H9 (cell line): Measurements from ENCODE around the gene SMIM1. TPM values are rescaled to one million over a fixed set of nuclear protein-coding genes. Genes with fewer than 3 reads are reported as not detected.
A peak's percentile ranks its signal among the peaks of the same experiment; 100 is the strongest.

Source experiments
- DNase-seq: peaks from one replicate; pipeline ENCODE4 v3.0.0-alpha.2; 2017
- H2AFZ ChIP-seq: one replicate; pipeline ENCODE4 v1.6.1; 2013; ENCODE audit warnings: mild to moderate bottlenecking, low read length, control low read depth, moderate library complexity
- H2AK5ac ChIP-seq: 2 replicates; pipeline ENCODE4 v1.6.1; 2013; ENCODE audit warnings: low read length, control low read depth, mixed read lengths; ENCODE audit not compliant: insufficient read length
- H2BK120ac ChIP-seq: one replicate; pipeline ENCODE4 v1.6.1; 2013; ENCODE audit warnings: low read depth, mild to moderate bottlenecking, low read length, control low read depth, inconsistent platforms; ENCODE audit not compliant: poor library complexity, severe bottlenecking
- H2BK12ac ChIP-seq: 2 replicates; pipeline ENCODE4 v1.6.1; 2013; ENCODE audit warnings: low read length, control low read depth, mixed read lengths, low read depth; ENCODE audit not compliant: insufficient read length
- H2BK15ac ChIP-seq: 2 replicates; pipeline ENCODE4 v1.6.1; 2013; ENCODE audit warnings: low read depth, low read length, control low read depth
- H2BK20ac ChIP-seq: one replicate; pipeline ENCODE4 v1.6.1; 2013; ENCODE audit warnings: low read depth, mild to moderate bottlenecking, low read length, control low read depth, inconsistent platforms; ENCODE audit not compliant: poor library complexity, severe bottlenecking
- H2BK5ac ChIP-seq: 2 replicates; pipeline ENCODE4 v1.6.1; 2013; ENCODE audit warnings: low read length, control low read depth, mixed read lengths; ENCODE audit not compliant: insufficient read length
- H3K14ac ChIP-seq: 2 replicates; pipeline ENCODE4 v1.6.1; 2013; ENCODE audit warnings: low read length, control low read depth; ENCODE audit not compliant: insufficient read depth
- H3K18ac ChIP-seq: 2 replicates; pipeline ENCODE4 v1.6.1; 2013; ENCODE audit warnings: low read depth, mild to moderate bottlenecking, mixed read lengths, low read length, control low read depth; ENCODE audit not compliant: insufficient read length
- H3K23ac ChIP-seq: 2 replicates; pipeline ENCODE4 v1.6.1; 2013; ENCODE audit warnings: low read length, control low read depth, mixed read lengths, low read depth; ENCODE audit not compliant: insufficient read length
- H3K23me2 ChIP-seq: 2 replicates; pipeline ENCODE4 v1.6.1; 2013; ENCODE audit warnings: low read depth, mild to moderate bottlenecking, mixed read lengths, low read length, control low read depth; ENCODE audit not compliant: insufficient read length, poor library complexity, severe bottlenecking
- H3K27ac ChIP-seq: 2 replicates; pipeline ENCODE4 v1.5.1; 2013; ENCODE audit warnings: low read length, control low read depth, mixed read lengths, low read depth; ENCODE audit not compliant: insufficient read length
- H3K27me3 ChIP-seq: 2 replicates; pipeline ENCODE4 v1.6.1; 2013; ENCODE audit warnings: low read length, control low read depth, inconsistent platforms; ENCODE audit not compliant: insufficient read depth
- H3K4ac ChIP-seq: 2 replicates; pipeline ENCODE4 v1.6.1; 2013; ENCODE audit warnings: low read depth, mild to moderate bottlenecking, control low read depth, inconsistent platforms, low read length, moderate library complexity
- H3K4me1 ChIP-seq: 2 replicates; pipeline ENCODE4 v1.6.1; 2013; ENCODE audit warnings: low read length, control low read depth, inconsistent platforms; ENCODE audit not compliant: insufficient read depth
- H3K4me2 ChIP-seq: 2 replicates; pipeline ENCODE4 v1.6.1; 2013; ENCODE audit warnings: low read length, control low read depth, mixed read lengths; ENCODE audit not compliant: insufficient read length, insufficient read depth
- H3K56ac ChIP-seq: 2 replicates; pipeline ENCODE4 v1.6.1; 2013; ENCODE audit warnings: low read depth, mild to moderate bottlenecking, mixed read lengths, low read length, control low read depth; ENCODE audit not compliant: insufficient read length
- H3K79me1 ChIP-seq: 2 replicates; pipeline ENCODE4 v1.6.1; 2013; ENCODE audit warnings: low read depth, mild to moderate bottlenecking, moderate library complexity, low read length, control low read depth, inconsistent platforms; ENCODE audit not compliant: insufficient read depth, poor library complexity, severe bottlenecking
- H3K79me2 ChIP-seq: 2 replicates; pipeline ENCODE4 v1.6.1; 2013; ENCODE audit warnings: low read length, control low read depth, inconsistent platforms; ENCODE audit not compliant: insufficient read depth
- H3K9ac ChIP-seq: 2 replicates; pipeline ENCODE4 v1.6.1; 2013; ENCODE audit warnings: low read length, control low read depth, mixed read lengths; ENCODE audit not compliant: insufficient read length; ENCODE audit errors: extremely low read depth
- H3K9me3 ChIP-seq: one replicate; pipeline ENCODE4 v1.6.1; 2013; ENCODE audit warnings: low read depth, low read length, inconsistent platforms; ENCODE audit not compliant: control insufficient read depth
- H3T11ph ChIP-seq: one replicate; pipeline ENCODE4 v1.6.1; 2013; ENCODE audit warnings: mild to moderate bottlenecking, low read length, control low read depth, inconsistent platforms
- H4K20me1 ChIP-seq: one replicate; pipeline ENCODE4 v1.6.1; 2013; ENCODE audit not compliant: control insufficient read depth, insufficient read length, insufficient read depth
- H4K5ac ChIP-seq: 2 replicates; pipeline ENCODE4 v1.6.1; 2013; ENCODE audit warnings: low read depth, mild to moderate bottlenecking, mixed read lengths, low read length, control low read depth; ENCODE audit not compliant: insufficient read length
- H4K8ac ChIP-seq: replicated peaks from 2 replicates; pipeline ENCODE4 v1.6.1; 2013; ENCODE audit warnings: low read length, control low read depth, mixed read lengths, low read depth; ENCODE audit not compliant: insufficient read length
- H4K91ac ChIP-seq: 2 replicates; pipeline ENCODE4 v1.6.1; 2013; ENCODE audit warnings: low read depth, mild to moderate bottlenecking, moderate library complexity, mixed read lengths, low read length, control low read depth; ENCODE audit not compliant: insufficient read length
- H3K27ac Mint-ChIP-seq, 3 experiments: 2 replicates in 2 of 3; 3 replicates in 1 of 3; pipeline ENCODE4 v1.8.0; 2020 to 2021; ENCODE audit warnings: mixed read lengths in 3 of 3, mild to moderate bottlenecking in 1 of 3, moderate library complexity in 1 of 3
- H3K27me3 Mint-ChIP-seq: 2 replicates; pipeline ENCODE4 v1.8.0; 2021; ENCODE audit warnings: low read depth, mild to moderate bottlenecking, moderate library complexity, mixed read lengths
- H3K36me3 Mint-ChIP-seq, 3 experiments: 2 replicates in 2 of 3; 3 replicates in 1 of 3; pipeline ENCODE4 v1.8.0; 2020 to 2021; ENCODE audit warnings: low read depth in 3 of 3, mixed read lengths in 3 of 3; ENCODE audit not compliant: insufficient read depth in 1 of 3
- H3K4me1 Mint-ChIP-seq, 2 experiments: 2 replicates each; pipeline ENCODE4 v1.8.0; 2020; ENCODE audit warnings: mixed read lengths in 2 of 2
- H3K4me3 Mint-ChIP-seq, 2 experiments: 2 replicates in 1 of 2; 3 replicates in 1 of 2; pipeline ENCODE4 v1.8.0; 2020 to 2021; ENCODE audit warnings: mild to moderate bottlenecking in 2 of 2, mixed read lengths in 2 of 2, moderate library complexity in 1 of 2
- H3K9me3 Mint-ChIP-seq, 2 experiments: 2 replicates in 1 of 2; 3 replicates in 1 of 2; pipeline ENCODE4 v1.8.0; 2020; ENCODE audit warnings: mild to moderate bottlenecking in 2 of 2, mixed read lengths in 2 of 2, moderate library complexity in 1 of 2
- WGBS: extraction: QIAGEN DNeasy Blood & Tissue Kit; methylation state at CpG from one replicate; pipeline ENCODE4 v1.1.7; 2013; ENCODE audit warnings: missing lambda C conversion rate, low lambda C conversion rate, mixed read lengths; ENCODE audit not compliant: insufficient read length; ENCODE audit errors: extremely low coverage; 5-methylcytosine and 5-hydroxymethylcytosine counted together
- total RNA-seq: library from RNA; stranded (reverse); gene quantifications from 2 replicates; pipeline ENCODE4 v1.2.1, GENCODE V29; 2021
- TF ChIP-seq, protein P1 (sequence below): fragments of 200-600 bp; sonication (generic); conservative IDR thresholded peaks from 3 replicates; pipeline ENCODE4 v1.8.0; 2021; ENCODE audit warnings: antibody characterized with exemption, mild to moderate bottlenecking

The SMIM1 gene
- total RNA-seq, 1 experiment from 2014 or later: 5.3 TPM

DNA sequence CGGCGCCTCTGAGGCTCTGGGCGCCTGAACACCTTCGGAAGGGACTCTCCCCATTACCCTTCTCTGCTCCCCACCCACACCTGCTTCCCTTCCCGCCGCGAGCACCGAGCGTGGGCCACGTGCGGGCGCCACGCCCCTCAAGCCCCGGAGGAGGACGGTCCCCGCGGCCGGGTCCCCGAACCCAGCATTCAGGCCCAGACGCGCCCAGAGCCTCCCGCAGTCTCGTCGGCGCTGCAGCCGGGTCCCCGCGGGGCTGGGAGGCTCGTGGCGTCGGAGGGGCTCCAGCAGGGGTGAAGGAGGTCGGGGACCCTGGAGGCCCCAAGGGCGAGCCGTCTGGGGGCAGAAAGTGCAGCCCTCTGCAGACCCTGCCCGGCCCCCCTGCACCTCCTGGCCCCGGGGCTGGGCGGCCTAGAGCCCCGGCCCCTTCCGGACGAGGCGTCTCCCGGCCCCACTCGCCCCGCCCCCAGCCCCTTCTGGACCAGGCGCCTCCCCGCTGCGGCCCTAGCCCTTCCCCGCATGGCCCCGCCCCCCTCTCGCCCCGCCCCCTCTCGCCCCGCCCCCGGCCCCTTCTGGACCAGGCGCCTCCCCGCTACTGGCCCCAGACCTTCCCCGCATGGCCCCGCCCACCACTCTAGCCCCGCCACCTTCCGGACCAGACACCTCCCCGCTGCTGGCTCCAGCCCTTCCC lies 378 bp upstream of the SMIM1 start:
- no CpG with 5 or more reads among the region's 61 CpGs for WGBS
- Histone ChIP-seq H4K8ac (no peak overlapping the region), H3K14ac (no peak overlapping the region; the same call in 1 of the 2 replicates), H3K56ac (no peak overlapping the region), H3K79me2 (no peaks in the 10 kb centered on the region), H4K5ac (no peak overlapping the region), H3K18ac (no peak overlapping the region), H3K4me1 (no peaks in the 10 kb centered on the region; the same call in 1 of the 2 replicates), H4K20me1 (no peaks in the 10 kb centered on the region), H2BK15ac (no peak overlapping the region), H3K4ac (no peak overlapping the region), H2BK5ac (no peak overlapping the region), H2BK12ac (no peak overlapping the region), H3K27me3 (no peaks in the 10 kb centered on the region), H4K91ac (no peak overlapping the region), H3K23me2 (peaks cover 11% of the 10 kb centered on the region), H2BK120ac (no peak overlapping the region), H3K79me1 (no peaks in the 10 kb centered on the region), H3K9ac (no peak overlapping the region), H3K9me3 (no peaks in the 10 kb centered on the region), H3K27ac (no peak overlapping the region), H2AFZ (no peak overlapping the region), H2BK20ac (no peak overlapping the region), H3K4me2 (peak overlapping the region; percentile 46), H3T11ph (no peak overlapping the region), H2AK5ac (no peak overlapping the region), H3K23ac (no peak overlapping the region)
- Mint-ChIP-seq H3K27ac (no peak overlapping the region), H3K27me3 (peaks cover 22% of the 10 kb centered on the region), H3K36me3 (peaks cover 2 to 15% (median 5%) of the 10 kb centered on the region in 3 experiments; a peak in 4 of 7 replicates), H3K4me1 (peaks cover 19 to 31% of the 10 kb centered on the region in 2 experiments), H3K4me3 (peak overlapping the region; percentile 62 to 80), H3K9me3 (peaks cover 5 to 14% of the 10 kb centered on the region in 2 experiments; a peak in 4 of 5 replicates)
- peak; percentile 98 for DNase-seq
- TF ChIP-seq, protein P1, sequence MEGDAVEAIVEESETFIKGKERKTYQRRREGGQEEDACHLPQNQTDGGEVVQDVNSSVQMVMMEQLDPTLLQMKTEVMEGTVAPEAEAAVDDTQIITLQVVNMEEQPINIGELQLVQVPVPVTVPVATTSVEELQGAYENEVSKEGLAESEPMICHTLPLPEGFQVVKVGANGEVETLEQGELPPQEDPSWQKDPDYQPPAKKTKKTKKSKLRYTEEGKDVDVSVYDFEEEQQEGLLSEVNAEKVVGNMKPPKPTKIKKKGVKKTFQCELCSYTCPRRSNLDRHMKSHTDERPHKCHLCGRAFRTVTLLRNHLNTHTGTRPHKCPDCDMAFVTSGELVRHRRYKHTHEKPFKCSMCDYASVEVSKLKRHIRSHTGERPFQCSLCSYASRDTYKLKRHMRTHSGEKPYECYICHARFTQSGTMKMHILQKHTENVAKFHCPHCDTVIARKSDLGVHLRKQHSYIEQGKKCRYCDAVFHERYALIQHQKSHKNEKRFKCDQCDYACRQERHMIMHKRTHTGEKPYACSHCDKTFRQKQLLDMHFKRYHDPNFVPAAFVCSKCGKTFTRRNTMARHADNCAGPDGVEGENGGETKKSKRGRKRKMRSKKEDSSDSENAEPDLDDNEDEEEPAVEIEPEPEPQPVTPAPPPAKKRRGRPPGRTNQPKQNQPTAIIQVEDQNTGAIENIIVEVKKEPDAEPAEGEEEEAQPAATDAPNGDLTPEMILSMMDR: no peak
